Measurements from ENCODE around the gene OS9. TPM values are rescaled to one million over a fixed set of nuclear protein-coding genes. Genes with fewer than 3 reads are reported as not detected.
A peak's percentile ranks its signal among the peaks of the same experiment; 100 is the strongest.

The OS9 gene
- total RNA-seq, 2 donors from 2014 or later, result 167 to 213 TPM

DNA sequence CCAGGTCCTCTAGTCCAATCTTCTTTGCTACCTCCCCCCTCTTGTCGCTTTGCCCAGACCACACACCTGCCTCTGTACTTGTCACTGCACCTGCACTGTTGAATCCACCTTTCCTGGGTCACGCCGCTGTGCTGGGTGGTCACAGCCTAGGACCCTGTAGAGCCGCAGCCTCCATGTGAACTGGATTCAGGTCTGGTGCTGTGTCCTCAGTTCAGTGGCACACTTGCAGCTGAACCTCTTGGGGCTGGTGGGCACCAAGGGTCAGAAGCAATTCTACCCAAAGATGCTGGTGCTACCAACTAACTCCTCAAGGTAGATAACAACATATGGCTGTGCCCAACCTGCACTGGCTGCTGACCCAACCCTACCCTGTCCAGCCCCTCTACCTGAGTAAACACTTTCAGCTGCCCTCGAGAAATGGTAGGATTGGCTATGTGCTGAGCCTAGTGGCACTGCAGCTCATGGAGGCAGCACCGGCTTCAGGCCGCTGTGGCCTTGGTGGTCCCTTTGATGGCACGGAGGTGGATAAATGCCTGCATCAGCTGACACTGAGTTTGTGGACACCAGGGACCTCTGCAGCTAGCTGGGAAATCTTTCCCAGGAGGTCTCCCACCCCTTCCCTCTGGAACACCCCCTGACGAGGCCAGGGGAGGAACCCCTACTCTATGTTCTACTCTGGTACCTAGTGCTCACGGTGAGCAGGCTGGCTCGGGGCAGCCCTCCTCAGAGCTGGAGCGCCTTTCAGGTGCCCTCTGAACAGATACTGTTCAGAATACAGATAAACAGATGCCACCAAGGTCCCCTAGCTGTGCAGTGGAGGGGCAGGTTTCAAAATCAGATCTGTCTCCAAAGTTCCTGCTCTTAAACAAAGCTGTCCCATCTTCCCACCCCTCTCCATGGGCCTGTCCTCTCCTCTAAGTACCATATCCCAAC is 30.3 kb downstream of the OS9 start:
- Histone ChIP-seq H3K9me3 (no peaks in the 10 kb centered on the region), H3K27ac (no peak overlapping the region), H3K36me3 (replicated peaks in 1 of 2; ENCODE audit: insufficient read depth in 1 of 2, low read depth in 2 of 2) (peaks cover 3 to 8% of the 10 kb centered on the region in 2 donors), H3K4me3 (no peak overlapping the region), H3K27me3 (no peaks in the 10 kb centered on the region), H3K4me1 (peaks cover 23% of the 10 kb centered on the region)
- intact Hi-C loops (cut with DNase I), result no loop called here
- 63 to 72% methylated on average over 8 to 12 of the region's 12 CpGs for WGBS, 2 donors
- DNase-seq, result no peak
- TF ChIP-seq POLR2A (IDR thresholded peaks at IDR 0.05), result no peak
- TF ChIP-seq, protein P1, sequence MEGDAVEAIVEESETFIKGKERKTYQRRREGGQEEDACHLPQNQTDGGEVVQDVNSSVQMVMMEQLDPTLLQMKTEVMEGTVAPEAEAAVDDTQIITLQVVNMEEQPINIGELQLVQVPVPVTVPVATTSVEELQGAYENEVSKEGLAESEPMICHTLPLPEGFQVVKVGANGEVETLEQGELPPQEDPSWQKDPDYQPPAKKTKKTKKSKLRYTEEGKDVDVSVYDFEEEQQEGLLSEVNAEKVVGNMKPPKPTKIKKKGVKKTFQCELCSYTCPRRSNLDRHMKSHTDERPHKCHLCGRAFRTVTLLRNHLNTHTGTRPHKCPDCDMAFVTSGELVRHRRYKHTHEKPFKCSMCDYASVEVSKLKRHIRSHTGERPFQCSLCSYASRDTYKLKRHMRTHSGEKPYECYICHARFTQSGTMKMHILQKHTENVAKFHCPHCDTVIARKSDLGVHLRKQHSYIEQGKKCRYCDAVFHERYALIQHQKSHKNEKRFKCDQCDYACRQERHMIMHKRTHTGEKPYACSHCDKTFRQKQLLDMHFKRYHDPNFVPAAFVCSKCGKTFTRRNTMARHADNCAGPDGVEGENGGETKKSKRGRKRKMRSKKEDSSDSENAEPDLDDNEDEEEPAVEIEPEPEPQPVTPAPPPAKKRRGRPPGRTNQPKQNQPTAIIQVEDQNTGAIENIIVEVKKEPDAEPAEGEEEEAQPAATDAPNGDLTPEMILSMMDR (IDR thresholded peaks at IDR 0.05), result no peak
- ATAC-seq, result no peak

DNA sequence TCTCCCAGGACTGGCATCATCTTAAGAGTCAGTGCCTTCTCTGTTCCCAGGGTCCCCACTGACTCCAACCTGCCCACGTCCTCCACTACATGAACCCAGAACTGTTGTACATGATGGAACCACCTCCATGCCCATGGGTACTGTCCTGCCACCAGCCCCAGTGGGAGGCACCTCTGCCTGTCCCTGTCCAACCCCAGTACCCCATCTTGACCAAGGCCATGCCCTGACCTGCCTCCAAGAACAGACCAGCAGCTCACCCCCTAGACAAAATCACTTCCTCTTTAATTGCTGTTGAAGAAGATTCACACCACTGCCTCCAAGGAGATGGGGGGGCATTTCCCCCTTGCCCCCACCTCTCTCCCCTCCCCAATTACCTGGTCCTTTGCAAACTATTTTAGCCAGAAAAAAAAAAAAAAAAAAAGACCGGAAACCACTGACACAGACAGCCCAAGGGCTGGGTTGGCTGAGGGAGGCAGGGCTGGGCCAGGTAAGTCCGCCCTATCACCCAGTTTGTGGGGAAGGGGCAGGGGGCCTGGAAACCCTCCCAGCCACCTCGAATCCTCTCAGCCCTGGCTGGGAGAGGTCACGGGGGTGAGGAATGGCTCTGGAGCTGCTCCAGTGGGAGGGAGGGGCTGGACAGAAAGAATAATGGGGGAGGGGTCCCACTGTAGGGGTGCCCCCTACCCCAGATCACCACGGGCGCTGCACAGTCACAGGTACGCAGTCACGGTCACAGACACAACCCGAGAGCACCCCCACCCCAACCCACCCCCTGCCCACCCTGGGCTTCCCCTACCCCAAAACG is 31.2 kb downstream of the OS9 start:
- TF ChIP-seq, protein P1 (IDR thresholded peaks at IDR 0.05), result no peak
- TF ChIP-seq POLR2A (IDR thresholded peaks at IDR 0.05), result no peak
- intact Hi-C loops (cut with DNase I), result no loop called here
- peaks cover 23% of the 10 kb centered on the region for H3K4me1 ChIP-seq
- DNase-seq (no peak), ATAC-seq (no peak)
- H3K4me3 ChIP-seq, result no peak overlapping the region
- no peaks in the 10 kb centered on the region for H3K9me3 ChIP-seq
- H3K36me3 ChIP-seq (replicated peaks in 1 of 2; ENCODE audit: insufficient read depth in 1 of 2, low read depth in 2 of 2), result peaks cover 0 to 4% of the 10 kb centered on the region in 2 donors
- 51 to 55% methylated on average over 10 of the region's 11 CpGs for WGBS, 2 donors
- no peaks in the 10 kb centered on the region for H3K27me3 ChIP-seq
- H3K27ac ChIP-seq, result no peak overlapping the region

DNA sequence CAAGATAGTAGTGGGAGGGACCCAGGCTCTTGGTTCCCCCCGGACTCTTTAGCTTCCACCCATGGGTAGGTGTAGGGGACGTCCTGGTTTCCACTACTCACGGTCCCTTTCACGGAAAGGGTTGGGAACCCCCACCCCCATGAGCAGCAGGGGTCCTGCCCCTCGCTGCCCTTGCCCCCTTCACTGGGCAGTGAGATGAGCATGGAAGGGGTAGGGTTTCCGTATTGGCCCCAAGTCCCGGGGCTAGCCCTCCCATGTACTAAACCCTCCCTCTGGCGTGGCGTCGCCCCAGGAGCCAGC is 31.9 kb downstream of the OS9 start:
- WGBS, 2 donors, result 5 to 15% methylated on average over 3 to 10 of the region's 10 CpGs
- intact Hi-C loops (cut with DNase I), result no loop called here
- no peaks in the 10 kb centered on the region for H3K36me3 ChIP-seq (replicated peaks in 1 of 2; ENCODE audit: insufficient read depth in 1 of 2, low read depth in 2 of 2)
- no peak overlapping the region for H3K4me3 ChIP-seq
- no peak for ATAC-seq
- no peaks in the 10 kb centered on the region for H3K9me3 ChIP-seq
- peaks cover 23% of the 10 kb centered on the region for H3K4me1 ChIP-seq
- TF ChIP-seq, protein P1 (IDR thresholded peaks at IDR 0.05), result no peak
- no peaks in the 10 kb centered on the region for H3K27me3 ChIP-seq
- DNase-seq, result no peak
- H3K27ac ChIP-seq, result no peak overlapping the region

DNA sequence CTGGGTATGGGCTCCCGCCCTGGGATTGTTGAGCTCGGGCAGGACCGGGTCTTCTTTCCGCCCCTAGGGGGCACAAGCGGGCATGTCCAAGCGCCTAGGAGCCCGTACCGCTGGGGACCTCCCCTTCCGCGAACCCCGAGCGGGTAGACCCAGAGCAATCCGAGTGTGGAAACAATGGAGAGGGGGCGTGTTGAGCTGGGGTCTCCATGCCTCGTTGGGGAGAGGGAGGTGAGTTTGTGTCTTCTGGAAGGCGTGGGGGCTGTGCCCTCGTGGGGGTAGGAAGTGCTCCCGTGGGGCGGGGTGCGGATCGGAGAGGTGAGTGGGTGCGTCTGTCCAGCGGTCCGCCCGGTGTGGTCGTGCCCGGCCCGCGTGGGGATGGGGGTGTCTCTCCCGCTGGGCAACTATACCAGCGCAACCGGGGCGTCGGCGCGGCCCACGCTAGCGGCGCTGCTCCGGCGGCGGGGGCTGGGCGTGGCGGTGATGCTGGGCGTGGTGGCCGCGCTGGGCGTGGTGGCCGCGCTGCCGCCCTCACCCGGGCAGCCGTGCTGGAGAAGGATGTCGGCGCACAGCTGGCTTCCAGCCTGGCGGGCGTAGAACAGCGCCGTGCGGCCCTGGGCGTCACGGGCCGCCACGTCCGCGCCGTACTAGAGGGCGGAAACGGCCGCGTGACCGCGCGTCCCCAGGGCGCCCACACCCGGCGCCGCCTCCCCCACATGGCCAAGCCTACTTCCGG is 32.4 kb downstream of the OS9 start:
- TF ChIP-seq POLR2A (IDR thresholded peaks at IDR 0.05), result peak; percentile 21 to 35 (median 32)
- TF ChIP-seq, protein P1 (IDR thresholded peaks at IDR 0.05), result peak; percentile 66 to 80 (median 76)
- DNase-seq, result peak; percentile 87 to 89 (median 88)
- Histone ChIP-seq H3K27me3 (no peaks in the 10 kb centered on the region), H3K4me3 (peak overlapping the region; percentile 23 to 52), H3K27ac (peak overlapping the region in 2 of 4 donors; percentile 57 to 64), H3K9me3 (no peaks in the 10 kb centered on the region), H3K4me1 (peaks cover 23% of the 10 kb centered on the region), H3K36me3 (replicated peaks in 1 of 2; ENCODE audit: insufficient read depth in 1 of 2, low read depth in 2 of 2) (no peaks in the 10 kb centered on the region)
- 2 to 11% methylated on average over 10 to 47 of the region's 79 CpGs for WGBS, 2 donors
- peak; percentile 82 for ATAC-seq
- intact Hi-C loops (cut with DNase I), result no loop called here

Measured in body of pancreas (tissue), 4 donors.